HepG2 (cell line): ENCODE data around the gene SLA2. TPM values are rescaled to one million over a fixed set of nuclear protein-coding genes. Genes with fewer than 3 reads are reported as not detected.

ENCODE experiments used
- ATAC-seq: fragments of 200-7000 bp; cut with Tn5 transposase; 3 replicates; pipeline ENCODE4 v1.9.1; 2020; ENCODE audit warnings: mild to moderate bottlenecking, moderate library complexity
- BruUV-seq: library from RNA; stranded (reverse); fragments of 400-500 nt; replicated peaks from 2 replicates; lab custom pipeline; 2021; lab: Mats Ljungman, UMichigan
- CTCF ChIA-PET: fragments of 300-600 bp; formaldehyde crosslinking; extraction: SDS; loops from one replicate; lab custom pipeline; 2021; ENCODE audit warnings: low total read pairs, inconsistent platforms, low intra/inter-chr PET ratio; lab: Yijun Ruan, JAX
- POLR2A ChIA-PET: fragments of 350-600 bp; sonication (Branson Sonifier 250); formaldehyde crosslinking; loops from one replicate; lab custom pipeline; 2020; ENCODE audit warnings: antibody characterized with exemption, inconsistent platforms; lab: Yijun Ruan, JAX
- DNase-seq: peaks from one replicate; pipeline ENCODE4 v3.0.0-alpha.2; 2015; ENCODE audit warnings: low spot score
- FAIRE-seq: peaks from 3 replicates; lab custom pipeline; 2011; peaks lifted over from hg19 to GRCh38; lab: Jason Lieb, UNC
- H2AFZ ChIP-seq: one replicate; pipeline ENCODE4 v1.6.1; 2011; ENCODE audit warnings: low read length, inconsistent platforms
- H3K27ac ChIP-seq: fragments of 300-600 bp; 3 replicates; pipeline ENCODE4 v1.8.0; 2011; ENCODE audit warnings: mixed run types, mild to moderate bottlenecking, mixed read lengths, low read length, inconsistent platforms; ENCODE audit not compliant: insufficient read depth; ENCODE audit errors: extremely low read length
- H3K27me3 ChIP-seq, 2 experiments: fragments of 200-600 bp in 1 of 2; 2 replicates in 1 of 2; 3 replicates in 1 of 2; pipeline versions ENCODE4 v1.6.0 to v1.8.0; 2011; ENCODE audit warnings: low read length in 2 of 2, mild to moderate bottlenecking in 2 of 2, moderate library complexity in 2 of 2, inconsistent platforms in 1 of 2; ENCODE audit not compliant: insufficient read depth in 2 of 2, control insufficient read depth in 1 of 2
- H3K36me3 ChIP-seq, 2 experiments: fragments of 200-600 bp in 1 of 2; replicated peaks in 1 of 2; 2 replicates in 1 of 2; 3 replicates in 1 of 2; pipeline versions ENCODE4 v1.5.1 to v1.8.0; 2011; ENCODE audit warnings: low read length in 2 of 2, inconsistent platforms in 1 of 2; ENCODE audit not compliant: insufficient read depth in 2 of 2, control insufficient read depth in 1 of 2
- H3K4me1 ChIP-seq: 2 replicates; pipeline ENCODE4 v1.5.1; 2012; ENCODE audit warnings: low read length, inconsistent platforms; ENCODE audit not compliant: insufficient read depth
- H3K4me2 ChIP-seq: 2 replicates; pipeline ENCODE4 v1.6.0; 2011; ENCODE audit warnings: low read depth, low read length, inconsistent platforms
- H3K4me3 ChIP-seq, 3 experiments: fragments of 200-600 bp in 1 of 3; sonication (generic), shearing (Covaris generic) in 1 of 3; replicated peaks in 1 of 3; 2 replicates each; pipeline ENCODE4 v1.5.1; 2011 to 2016; ENCODE audit warnings: low read length in 3 of 3, inconsistent platforms in 2 of 3, low read depth in 2 of 3, mild to moderate bottlenecking in 2 of 3, control low read depth in 1 of 3, mixed read lengths in 1 of 3; ENCODE audit not compliant: insufficient read depth in 1 of 3
- H3K79me2 ChIP-seq: one replicate; pipeline ENCODE4 v1.6.1; 2011; ENCODE audit warnings: low read length, inconsistent platforms; ENCODE audit not compliant: insufficient read depth
- H3K9ac ChIP-seq: 2 replicates; pipeline ENCODE4 v1.6.0; 2011; ENCODE audit warnings: mild to moderate bottlenecking, low read depth, low read length, inconsistent platforms; ENCODE audit not compliant: insufficient read depth
- H3K9me3 ChIP-seq: 2 replicates; pipeline ENCODE4 v1.5.1; 2012; ENCODE audit warnings: mild to moderate bottlenecking, low read length
- H4K20me1 ChIP-seq: 2 replicates; pipeline ENCODE4 v1.6.0; 2011; ENCODE audit warnings: inconsistent platforms, mild to moderate bottlenecking, low read length, moderate library complexity; ENCODE audit not compliant: insufficient read depth
- CEBPZ ChIP-seq: IDR thresholded peaks from 2 replicates; pipeline ENCODE4 v1.6.1; 2012; ENCODE audit warnings: low read length, improper control_type of control experiment
- MAFF ChIP-seq: IDR thresholded peaks from 2 replicates; pipeline ENCODE4 v1.6.1; 2011; ENCODE audit warnings: low read depth, low read length, improper control_type of control experiment
- MAFK ChIP-seq, 2 experiments: IDR thresholded peaks in 1 of 2; conservative IDR thresholded peaks in 1 of 2; 2 replicates each; pipeline ENCODE4 v1.6.1; 2011; ENCODE audit warnings: improper control_type of control experiment in 2 of 2, low read length in 2 of 2
- PHF5A ChIP-seq: IDR thresholded peaks from one replicate; pipeline ENCODE4 v1.6.1; 2018; ENCODE audit warnings: low read depth, missing genetic modification reagents; ENCODE audit not compliant: unreplicated experiment
- SMAD1 ChIP-seq: sonication (generic); formaldehyde crosslinking; IDR thresholded peaks from 2 replicates; pipeline ENCODE4 v1.4.0; 2020; ENCODE audit warnings: missing genetic modification reagents, low read depth, mild to moderate bottlenecking, borderline replicate concordance
- ZFYVE20 ChIP-seq: sonication (generic); formaldehyde crosslinking; IDR thresholded peaks from 2 replicates; pipeline ENCODE4 v1.8.0; 2023; ENCODE audit warnings: low read depth, mild to moderate bottlenecking, moderate library complexity, missing genetic modification reagents, borderline replicate concordance
- ZNF383 ChIP-seq: sonication (generic); formaldehyde crosslinking; IDR thresholded peaks from 2 replicates; pipeline ENCODE4 v1.4.0; 2020; ENCODE audit warnings: missing genetic modification reagents, mild to moderate bottlenecking, borderline replicate concordance
- ZNF776 ChIP-seq: sonication (generic); formaldehyde crosslinking; IDR thresholded peaks from 2 replicates; pipeline ENCODE4 v1.4.0; 2020; ENCODE audit warnings: mild to moderate bottlenecking, missing genetic modification reagents
- ZNF879 ChIP-seq: sonication (generic); formaldehyde crosslinking; IDR thresholded peaks from 2 replicates; pipeline ENCODE4 v1.8.1; 2023; ENCODE audit warnings: missing genetic modification reagents
- WGBS: methylation state at CpG from one replicate; pipeline ENCODE4 v1.1.6; 2017; ENCODE audit warnings: low lambda C conversion rate; 5-methylcytosine and 5-hydroxymethylcytosine counted together
- in situ Hi-C: cut with HindIII; loops from 2 replicates; pipeline ENCODE4 v1.10.0; 2017; ENCODE audit warnings: low pct_unique_long_range_greater_than_20kb; ENCODE audit not compliant: extremely low pct_ligation_motif_present
- intact Hi-C: fragments of 100-400 bp; cut with micrococcal nuclease; formaldehyde crosslinking; loops from one replicate; pipeline ENCODE4 v1.10.0; 2022; ENCODE audit not compliant: unreplicated experiment
- polyA plus RNA-seq, 8 experiments: library from polyadenylated mRNA; depleted of rRNA in 3 of 8; stranded (reverse) in 7 of 8; unstranded in 1 of 8; fragments of >200 nt; fragmentation: Illumina TruSeq in 4 of 8; extraction: Trizol in 4 of 8; gene quantifications; 2 replicates each; pipeline versions ENCODE4 v1.2.1 to v1.2.3, GENCODE V29; 2011 to 2016; ENCODE audit warnings: low read depth in 4 of 8, missing spikeins in 1 of 8, mixed read lengths in 1 of 8; ENCODE audit not compliant: insufficient read depth in 1 of 8
- total RNA-seq, 5 experiments: library from RNA; depleted of rRNA; stranded (reverse); fragments of >200 nt; fragmentation: Illumina TruSeq; extraction: Trizol; gene quantifications; 2 replicates each; pipeline ENCODE4 v1.2.3, GENCODE V29; 2016; ENCODE audit warnings: low read depth in 1 of 5
- TF ChIP-seq, protein P1 (sequence below): IDR thresholded peaks from 2 replicates; pipeline ENCODE4 v1.6.1; 2012; ENCODE audit warnings: inconsistent platforms

SLA2 gene
- total and polyA plus RNA-seq, 2 of the 13 experiments (the other 11 are each of a cell fraction or from before 2014, with no cell fraction given): 1.6 to 3.6 TPM

GRCh38 chr20:36624944-36625324 lies 21.1 kb downstream of the SLA2 start:
- peak overlapping the region; percentile 75 for H3K4me2 ChIP-seq
- POLR2A ChIA-PET: interaction anchor here (0.7 to 4.5 kb wide), 5 partner anchors 8 to 120 kb away, joined by 3 to 52 read pairs (median 13); partner anchors contain the start of gene RAB5IF
- BruUV-seq: no TSS peak
- 79% methylated on average over 2 of the region's 2 CpGs for WGBS
- H3K79me2 ChIP-seq: no peaks in the 10 kb centered on the region
- intact Hi-C loops (no loop called here), in situ Hi-C loops (no loop called here)
- CTCF ChIA-PET: no interaction called here
- no peaks in the 10 kb centered on the region for H3K9me3 ChIP-seq
- H3K9ac ChIP-seq: peak overlapping the region; percentile 48; the same call in 1 of the 2 replicates
- no peak for DNase-seq
- TF ChIP-seq MAFK (conservative IDR thresholded peaks at IDR 0.05 in 1 of 2, IDR thresholded peaks at IDR 0.05 in 1 of 2; ENCODE audit: low read length in 2 of 2) (peak; percentile 25 to 57; a peak in 2 of 4 replicates), SMAD1 (CRISPR knock-in tag) (no peak), MAFF (peak; percentile 61; the same call in 1 of the 2 replicates)
- TF ChIP-seq, all 625 proteins: peak for 2
- Histone ChIP-seq H4K20me1 (no peaks in the 10 kb centered on the region), H3K27me3 (no peaks in the 10 kb centered on the region), H3K4me1 (peaks cover 37% of the 10 kb centered on the region), H3K4me3 (no peak overlapping the region), H3K27ac (no peak overlapping the region), H3K36me3 (no peaks in the 10 kb centered on the region), H2AFZ (no peak overlapping the region)
- ATAC-seq (no peak; the same call in 2 of the 3 replicates), FAIRE-seq (no peak)

DNA sequence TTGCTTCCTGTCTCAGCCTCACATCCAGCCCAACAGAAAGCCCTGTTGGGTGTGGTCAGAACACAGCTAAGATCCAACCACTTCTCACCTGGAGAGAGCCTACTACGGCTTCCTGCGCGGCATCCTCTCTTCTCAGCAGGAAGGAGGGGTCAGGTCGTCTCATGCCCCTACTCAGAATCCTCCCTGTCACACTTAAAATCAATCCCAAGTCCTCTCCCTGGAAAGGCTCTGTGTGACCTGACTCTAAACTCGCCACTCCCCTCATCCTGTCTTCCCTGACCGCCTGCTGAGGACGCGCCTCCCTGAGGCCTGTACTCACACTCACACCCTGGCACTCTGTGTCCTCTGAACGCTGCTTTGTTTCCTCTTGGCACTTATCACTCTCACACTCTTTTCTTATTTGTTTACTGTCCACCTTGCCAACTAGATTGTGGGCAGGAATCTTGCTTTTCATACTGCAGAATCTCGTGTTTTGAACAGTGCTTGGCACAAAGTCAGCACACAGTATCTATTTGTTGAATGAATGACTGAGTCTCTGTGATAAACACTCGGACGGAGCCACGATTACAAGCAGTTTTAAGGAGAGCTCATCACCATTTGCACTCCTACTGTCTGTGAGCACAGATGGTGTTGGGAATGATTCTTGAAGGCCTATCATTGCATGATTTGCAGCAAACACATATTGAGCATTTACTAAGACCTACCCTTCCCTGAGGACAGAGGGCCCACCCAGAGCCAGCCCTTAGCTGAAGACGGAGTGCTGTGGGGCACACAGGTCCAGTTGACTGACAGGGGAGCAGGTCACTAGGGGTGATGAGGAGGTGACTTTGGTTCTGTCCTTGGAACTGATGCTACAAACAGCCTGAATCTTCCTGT lies 21.7 kb downstream of the SLA2 start:
- ATAC-seq (peak; percentile 94), FAIRE-seq (peak; percentile 81), DNase-seq (peak; percentile 49)
- Histone ChIP-seq H3K4me3 (peak overlapping the region; percentile 4 to 42 (median 20); a peak in 3 of 6 replicates), H3K4me1 (peaks cover 37% of the 10 kb centered on the region), H3K27me3 (no peaks in the 10 kb centered on the region), H3K79me2 (no peaks in the 10 kb centered on the region), H3K36me3 (no peaks in the 10 kb centered on the region), H4K20me1 (no peaks in the 10 kb centered on the region), H3K27ac (peak overlapping the region; percentile 18), H2AFZ (peak overlapping the region; percentile 88), H3K4me2 (peak overlapping the region; percentile 75), H3K9ac (peak overlapping the region; percentile 48), H3K9me3 (no peaks in the 10 kb centered on the region)
- ChIA-PET CTCF (no interaction called here), POLR2A (interaction anchor here (0.6 to 4.5 kb wide), 10 partner anchors 8 to 49 kb away, joined by 3 to 52 read pairs (median 6); partner anchors contain the start of genes RAB5IF and SLA2)
- TSS peak; percentile 44 for BruUV-seq
- intact Hi-C loops: no loop called here
- WGBS: 21% methylated on average over 14 of the region's 14 CpGs
- in situ Hi-C loops: no loop called here
- TF ChIP-seq ZFYVE20 (CRISPR knock-in tag): no peak
- TF ChIP-seq, protein P1, sequence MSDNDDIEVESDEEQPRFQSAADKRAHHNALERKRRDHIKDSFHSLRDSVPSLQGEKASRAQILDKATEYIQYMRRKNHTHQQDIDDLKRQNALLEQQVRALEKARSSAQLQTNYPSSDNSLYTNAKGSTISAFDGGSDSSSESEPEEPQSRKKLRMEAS: no peak
- TF ChIP-seq ZNF776 (CRISPR knock-in tag): no peak
- no peak for TF ChIP-seq PHF5A
- TF ChIP-seq ZNF383 (CRISPR knock-in tag): no peak
- no peak for TF ChIP-seq CEBPZ
- TF ChIP-seq ZNF879 (CRISPR knock-in tag): no peak
